C1 segment of cervical spinal cord (tissue), 14 donors: Measurements from ENCODE around the gene HOGA1.
"Not testable (repeated sequence)": the region's sequence is repeated elsewhere in the genome, so short reads cannot be mapped to it uniquely, and the experiment has no call there.

Experiments used
- DNase-seq, 14 donors: peaks; one replicate each; lab custom pipeline; 2025; lab: John Stamatoyannopoulos, UW

The HOGA1 gene

GRCh38 chr10:97607095-97607636, 23.0 kb downstream of the HOGA1 start:
- DNase-seq, result peak in 7 of 14 donors; percentile 12 to 57 (median 41)

GRCh38 chr10:97608991-97609561, 24.9 kb downstream of the HOGA1 start:
- DNase-seq, result peak in 1 of 14 donors; percentile 93

GRCh38 chr10:97611473-97611872, 27.3 kb downstream of the HOGA1 start:
- no peak for DNase-seq

- DNase-seq, result peak in 1 of 14 donors; percentile 58
These were observed 28.2 kb downstream of the HOGA1 start for GRCh38 chr10:97612386-97612785.

- DNase-seq, result no peak
These were observed 34.1 kb downstream of the HOGA1 start for GRCh38 chr10:97618285-97618684.

GRCh38 chr10:97618733-97619132, 34.5 kb downstream of the HOGA1 start:
- DNase-seq, result no peak

GRCh38 chr10:97623277-97623676, 39.1 kb downstream of the HOGA1 start:
- no peak for DNase-seq

GRCh38 chr10:97627731-97628130, 43.5 kb downstream of the HOGA1 start:
- no peak for DNase-seq

GRCh38 chr10:97628228-97628627, 44.0 kb downstream of the HOGA1 start:
- no peak for DNase-seq

- DNase-seq, result no peak
These were observed 45.1 kb downstream of the HOGA1 start for GRCh38 chr10:97629289-97629688.

- DNase-seq, result no peak
These were observed 46.9 kb downstream of the HOGA1 start for GRCh38 chr10:97631098-97631497.

- DNase-seq, result peak; percentile 58 to 94 (median 86)
These were observed 49.0 kb downstream of the HOGA1 start, which contains the start of gene MORN4 for GRCh38 chr10:97632949-97633884. Gene MORN4, minus strand, starts transcription at chr10:97633500. Its CDS starts 13,847 bp downstream, at chr10:97619653.

- no peak for DNase-seq
These were observed 49.7 kb downstream of the HOGA1 start for GRCh38 chr10:97633921-97634320.

- no peak for DNase-seq
These were observed 51.4 kb downstream of the HOGA1 start for GRCh38 chr10:97635577-97635976.

GRCh38 chr10:97639090-97639489, 54.9 kb downstream of the HOGA1 start:
- DNase-seq, result not testable (repeated sequence)

- peak; percentile 80 to 99 (median 97) for DNase-seq
These were observed 56.1 kb downstream of the HOGA1 start, which contains the start of gene PI4K2A for GRCh38 chr10:97640174-97640867. Gene PI4K2A, plus strand, starts transcription at chr10:97640671. Its CDS starts 72 bp downstream, at chr10:97640743.

GRCh38 chr10:97640868-97641811, 57.0 kb downstream of the HOGA1 start:
- DNase-seq, result peak in 11 of 14 donors; percentile 1 to 52 (median 18)

- DNase-seq, result not testable (repeated sequence)
These were observed 58.4 kb downstream of the HOGA1 start for GRCh38 chr10:97642471-97643159.

- DNase-seq, result no peak
These were observed 59.3 kb downstream of the HOGA1 start for GRCh38 chr10:97643441-97643985.

- DNase-seq, result no peak
These were observed 60.7 kb downstream of the HOGA1 start for GRCh38 chr10:97644936-97645335.
